HepG2 (cell line): ENCODE results near the gene C5orf34. TPM values are rescaled to one million over a fixed set of nuclear protein-coding genes. Genes with fewer than 3 reads are reported as not detected.
A peak's percentile ranks its signal among the peaks of the same experiment; 100 is the strongest.

Experiments used
- ATF7 ChIP-seq, 2 experiments: fragments of 450-650 bp in 1 of 2; sonication (generic) in 1 of 2; formaldehyde crosslinking in 1 of 2; IDR thresholded peaks; 2 replicates each; pipeline versions ENCODE4 v1.4.0 to v1.6.1; 2016 to 2020; ENCODE audit warnings: antibody characterized with exemption in 1 of 2, mild to moderate bottlenecking in 1 of 2, missing genetic modification reagents in 1 of 2
- ESRRA ChIP-seq: sonication (generic); formaldehyde crosslinking; IDR thresholded peaks from 2 replicates; pipeline ENCODE4 v1.5.1; 2020; ENCODE audit warnings: mild to moderate bottlenecking, low read depth, missing genetic modification reagents
- FOXC1 ChIP-seq: sonication (generic); formaldehyde crosslinking; IDR thresholded peaks from 2 replicates; pipeline ENCODE4 v1.8.0; 2022; ENCODE audit warnings: mild to moderate bottlenecking, missing genetic modification reagents, borderline replicate concordance
- FOXK2 ChIP-seq: fragments of 450-650 bp; IDR thresholded peaks from 2 replicates; pipeline ENCODE4 v1.6.1; 2016
- ZKSCAN5 ChIP-seq: sonication (generic); formaldehyde crosslinking; IDR thresholded peaks from 2 replicates; pipeline ENCODE4 v1.5.1; 2020; ENCODE audit warnings: mild to moderate bottlenecking, missing genetic modification reagents
- ZMAT3 ChIP-seq: sonication (generic); formaldehyde crosslinking; conservative IDR thresholded peaks from 2 replicates; pipeline ENCODE4 v1.7.0; 2021; ENCODE audit warnings: missing genetic modification reagents
- ZNF550 ChIP-seq: sonication (generic); formaldehyde crosslinking; IDR thresholded peaks from 2 replicates; pipeline ENCODE4 v1.4.0; 2020; ENCODE audit warnings: mild to moderate bottlenecking, missing genetic modification reagents, borderline replicate concordance
- ZNF569 ChIP-seq: sonication (generic); formaldehyde crosslinking; IDR thresholded peaks from 2 replicates; pipeline ENCODE4 v1.5.0; 2020; ENCODE audit warnings: mild to moderate bottlenecking, missing genetic modification reagents, moderate library complexity, borderline replicate concordance
- polyA plus RNA-seq, 8 experiments: library from polyadenylated mRNA; depleted of rRNA in 3 of 8; stranded (reverse) in 7 of 8; unstranded in 1 of 8; fragments of >200 nt; fragmentation: Illumina TruSeq in 4 of 8; extraction: Trizol in 4 of 8; gene quantifications; 2 replicates each; pipeline versions ENCODE4 v1.2.1 to v1.2.3, GENCODE V29; 2011 to 2016; ENCODE audit warnings: low read depth in 4 of 8, missing spikeins in 1 of 8, mixed read lengths in 1 of 8; ENCODE audit not compliant: insufficient read depth in 1 of 8
- total RNA-seq, 5 experiments: library from RNA; depleted of rRNA; stranded (reverse); fragments of >200 nt; fragmentation: Illumina TruSeq; extraction: Trizol; gene quantifications; 2 replicates each; pipeline ENCODE4 v1.2.3, GENCODE V29; 2016; ENCODE audit warnings: low read depth in 1 of 5
- TF ChIP-seq, protein P1 (sequence below): sonication (generic); formaldehyde crosslinking; IDR thresholded peaks from 2 replicates; pipeline ENCODE4 v1.9.0; 2021; ENCODE audit warnings: missing genetic modification reagents, mild to moderate bottlenecking, borderline replicate concordance
- TF ChIP-seq, protein P2 (sequence below): sonication (generic); formaldehyde crosslinking; IDR thresholded peaks from 2 replicates; pipeline ENCODE4 v1.4.0; 2020; ENCODE audit warnings: missing genetic modification reagents, borderline replicate concordance
- TF ChIP-seq, protein P3 (sequence below): sonication (generic); formaldehyde crosslinking; IDR thresholded peaks from 2 replicates; pipeline ENCODE4 v1.4.0; 2020; ENCODE audit warnings: missing genetic modification reagents
- TF ChIP-seq, protein P4 (sequence below): sonication (generic); formaldehyde crosslinking; IDR thresholded peaks from 2 replicates; pipeline ENCODE4 v1.8.1; 2023; ENCODE audit warnings: mild to moderate bottlenecking, missing genetic modification reagents
- TF ChIP-seq, protein P5 (sequence below): sonication (generic); formaldehyde crosslinking; IDR thresholded peaks from 2 replicates; pipeline ENCODE4 v1.4.0; 2020; ENCODE audit warnings: missing genetic modification reagents, mild to moderate bottlenecking, borderline replicate concordance
- TF ChIP-seq, protein P6 (sequence below): sonication (generic); formaldehyde crosslinking; conservative IDR thresholded peaks from 2 replicates; pipeline ENCODE4 v1.8.1; 2023; ENCODE audit warnings: missing genetic modification reagents

C5orf34 gene
- total and polyA plus RNA-seq, 2 of the 13 experiments (the other 11 are each of a cell fraction or from before 2014, with no cell fraction given): 3.2 to 6.4 TPM

DNA sequence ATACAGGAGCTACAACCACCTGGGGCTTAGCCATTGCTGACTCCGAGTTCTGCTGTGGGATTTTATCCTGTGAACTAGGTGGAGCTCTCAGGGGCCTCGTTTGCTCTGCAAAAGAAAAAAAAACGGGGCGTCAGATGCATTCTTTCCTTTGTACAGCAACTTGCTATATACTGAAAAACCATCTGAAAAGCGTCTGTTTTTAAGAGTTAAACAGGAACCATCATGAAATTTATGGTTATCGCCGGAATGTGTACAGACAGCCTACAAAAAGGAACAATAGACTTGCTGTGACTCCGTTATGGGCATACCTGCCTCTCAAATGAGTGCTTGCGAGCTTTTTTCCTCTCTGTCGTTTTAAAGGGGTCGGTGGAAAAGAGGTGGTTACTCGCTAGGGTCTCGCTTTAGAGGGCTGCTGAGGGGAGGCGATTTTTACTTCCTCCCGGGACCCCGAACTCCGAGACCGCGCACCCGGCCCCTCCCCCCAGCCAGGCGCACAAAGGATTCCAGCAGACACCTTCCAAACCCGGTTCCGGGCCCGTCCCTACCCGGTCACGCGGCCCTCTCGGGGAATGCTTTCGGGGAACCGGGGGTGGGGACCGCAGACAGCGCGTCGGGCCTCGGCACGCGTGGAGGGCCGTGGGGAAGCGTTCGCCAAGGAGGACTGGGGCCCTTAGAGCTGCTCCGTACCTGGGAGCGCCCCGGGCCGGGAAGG lies 41.1 kb upstream of the C5orf34 start (continued):
- 0 out of 2 replicates have a peak, but pooled peaks have one; percentile 12 for TF ChIP-seq ZMAT3 (CRISPR knock-in tag)
- no peak for TF ChIP-seq ATF7 (IDR thresholded peaks at IDR 0.05)
- TF ChIP-seq ATF7 (CRISPR knock-in tag; IDR thresholded peaks at IDR 0.05): no peak
- TF ChIP-seq, protein P1, sequence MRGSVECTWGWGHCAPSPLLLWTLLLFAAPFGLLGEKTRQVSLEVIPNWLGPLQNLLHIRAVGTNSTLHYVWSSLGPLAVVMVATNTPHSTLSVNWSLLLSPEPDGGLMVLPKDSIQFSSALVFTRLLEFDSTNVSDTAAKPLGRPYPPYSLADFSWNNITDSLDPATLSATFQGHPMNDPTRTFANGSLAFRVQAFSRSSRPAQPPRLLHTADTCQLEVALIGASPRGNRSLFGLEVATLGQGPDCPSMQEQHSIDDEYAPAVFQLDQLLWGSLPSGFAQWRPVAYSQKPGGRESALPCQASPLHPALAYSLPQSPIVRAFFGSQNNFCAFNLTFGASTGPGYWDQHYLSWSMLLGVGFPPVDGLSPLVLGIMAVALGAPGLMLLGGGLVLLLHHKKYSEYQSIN (CRISPR knock-in tag): no peak
- no peak for TF ChIP-seq ZNF550 (CRISPR knock-in tag)
- TF ChIP-seq, protein P2, sequence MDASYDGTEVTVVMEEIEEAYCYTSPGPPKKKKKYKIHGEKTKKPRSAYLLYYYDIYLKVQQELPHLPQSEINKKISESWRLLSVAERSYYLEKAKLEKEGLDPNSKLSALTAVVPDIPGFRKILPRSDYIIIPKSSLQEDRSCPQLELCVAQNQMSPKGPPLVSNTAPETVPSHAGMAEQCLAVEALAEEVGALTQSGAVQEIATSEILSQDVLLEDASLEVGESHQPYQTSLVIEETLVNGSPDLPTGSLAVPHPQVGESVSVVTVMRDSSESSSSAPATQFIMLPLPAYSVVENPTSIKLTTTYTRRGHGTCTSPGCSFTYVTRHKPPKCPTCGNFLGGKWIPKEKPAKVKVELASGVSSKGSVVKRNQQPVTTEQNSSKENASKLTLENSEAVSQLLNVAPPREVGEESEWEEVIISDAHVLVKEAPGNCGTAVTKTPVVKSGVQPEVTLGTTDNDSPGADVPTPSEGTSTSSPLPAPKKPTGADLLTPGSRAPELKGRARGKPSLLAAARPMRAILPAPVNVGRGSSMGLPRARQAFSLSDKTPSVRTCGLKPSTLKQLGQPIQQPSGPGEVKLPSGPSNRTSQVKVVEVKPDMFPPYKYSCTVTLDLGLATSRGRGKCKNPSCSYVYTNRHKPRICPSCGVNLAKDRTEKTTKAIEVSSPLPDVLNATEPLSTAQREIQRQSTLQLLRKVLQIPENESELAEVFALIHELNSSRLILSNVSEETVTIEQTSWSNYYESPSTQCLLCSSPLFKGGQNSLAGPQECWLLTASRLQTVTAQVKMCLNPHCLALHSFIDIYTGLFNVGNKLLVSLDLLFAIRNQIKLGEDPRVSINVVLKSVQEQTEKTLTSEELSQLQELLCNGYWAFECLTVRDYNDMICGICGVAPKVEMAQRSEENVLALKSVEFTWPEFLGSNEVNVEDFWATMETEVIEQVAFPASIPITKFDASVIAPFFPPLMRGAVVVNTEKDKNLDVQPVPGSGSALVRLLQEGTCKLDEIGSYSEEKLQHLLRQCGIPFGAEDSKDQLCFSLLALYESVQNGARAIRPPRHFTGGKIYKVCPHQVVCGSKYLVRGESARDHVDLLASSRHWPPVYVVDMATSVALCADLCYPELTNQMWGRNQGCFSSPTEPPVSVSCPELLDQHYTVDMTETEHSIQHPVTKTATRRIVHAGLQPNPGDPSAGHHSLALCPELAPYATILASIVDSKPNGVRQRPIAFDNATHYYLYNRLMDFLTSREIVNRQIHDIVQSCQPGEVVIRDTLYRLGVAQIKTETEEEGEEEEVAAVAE: no peak
- TF ChIP-seq, protein P3, sequence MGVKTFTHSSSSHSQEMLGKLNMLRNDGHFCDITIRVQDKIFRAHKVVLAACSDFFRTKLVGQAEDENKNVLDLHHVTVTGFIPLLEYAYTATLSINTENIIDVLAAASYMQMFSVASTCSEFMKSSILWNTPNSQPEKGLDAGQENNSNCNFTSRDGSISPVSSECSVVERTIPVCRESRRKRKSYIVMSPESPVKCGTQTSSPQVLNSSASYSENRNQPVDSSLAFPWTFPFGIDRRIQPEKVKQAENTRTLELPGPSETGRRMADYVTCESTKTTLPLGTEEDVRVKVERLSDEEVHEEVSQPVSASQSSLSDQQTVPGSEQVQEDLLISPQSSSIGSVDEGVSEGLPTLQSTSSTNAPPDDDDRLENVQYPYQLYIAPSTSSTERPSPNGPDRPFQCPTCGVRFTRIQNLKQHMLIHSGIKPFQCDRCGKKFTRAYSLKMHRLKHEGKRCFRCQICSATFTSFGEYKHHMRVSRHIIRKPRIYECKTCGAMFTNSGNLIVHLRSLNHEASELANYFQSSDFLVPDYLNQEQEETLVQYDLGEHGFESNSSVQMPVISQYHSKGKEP (CRISPR knock-in tag): no peak
- TF ChIP-seq, protein P4, sequence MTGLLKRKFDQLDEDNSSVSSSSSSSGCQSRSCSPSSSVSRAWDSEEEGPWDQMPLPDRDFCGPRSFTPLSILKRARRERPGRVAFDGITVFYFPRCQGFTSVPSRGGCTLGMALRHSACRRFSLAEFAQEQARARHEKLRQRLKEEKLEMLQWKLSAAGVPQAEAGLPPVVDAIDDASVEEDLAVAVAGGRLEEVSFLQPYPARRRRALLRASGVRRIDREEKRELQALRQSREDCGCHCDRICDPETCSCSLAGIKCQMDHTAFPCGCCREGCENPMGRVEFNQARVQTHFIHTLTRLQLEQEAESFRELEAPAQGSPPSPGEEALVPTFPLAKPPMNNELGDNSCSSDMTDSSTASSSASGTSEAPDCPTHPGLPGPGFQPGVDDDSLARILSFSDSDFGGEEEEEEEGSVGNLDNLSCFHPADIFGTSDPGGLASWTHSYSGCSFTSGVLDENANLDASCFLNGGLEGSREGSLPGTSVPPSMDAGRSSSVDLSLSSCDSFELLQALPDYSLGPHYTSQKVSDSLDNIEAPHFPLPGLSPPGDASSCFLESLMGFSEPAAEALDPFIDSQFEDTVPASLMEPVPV (CRISPR knock-in tag): no peak
- TF ChIP-seq, protein P5, sequence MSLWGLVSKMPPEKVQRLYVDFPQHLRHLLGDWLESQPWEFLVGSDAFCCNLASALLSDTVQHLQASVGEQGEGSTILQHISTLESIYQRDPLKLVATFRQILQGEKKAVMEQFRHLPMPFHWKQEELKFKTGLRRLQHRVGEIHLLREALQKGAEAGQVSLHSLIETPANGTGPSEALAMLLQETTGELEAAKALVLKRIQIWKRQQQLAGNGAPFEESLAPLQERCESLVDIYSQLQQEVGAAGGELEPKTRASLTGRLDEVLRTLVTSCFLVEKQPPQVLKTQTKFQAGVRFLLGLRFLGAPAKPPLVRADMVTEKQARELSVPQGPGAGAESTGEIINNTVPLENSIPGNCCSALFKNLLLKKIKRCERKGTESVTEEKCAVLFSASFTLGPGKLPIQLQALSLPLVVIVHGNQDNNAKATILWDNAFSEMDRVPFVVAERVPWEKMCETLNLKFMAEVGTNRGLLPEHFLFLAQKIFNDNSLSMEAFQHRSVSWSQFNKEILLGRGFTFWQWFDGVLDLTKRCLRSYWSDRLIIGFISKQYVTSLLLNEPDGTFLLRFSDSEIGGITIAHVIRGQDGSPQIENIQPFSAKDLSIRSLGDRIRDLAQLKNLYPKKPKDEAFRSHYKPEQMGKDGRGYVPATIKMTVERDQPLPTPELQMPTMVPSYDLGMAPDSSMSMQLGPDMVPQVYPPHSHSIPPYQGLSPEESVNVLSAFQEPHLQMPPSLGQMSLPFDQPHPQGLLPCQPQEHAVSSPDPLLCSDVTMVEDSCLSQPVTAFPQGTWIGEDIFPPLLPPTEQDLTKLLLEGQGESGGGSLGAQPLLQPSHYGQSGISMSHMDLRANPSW (CRISPR knock-in tag): no peak
- TF ChIP-seq FOXC1 (CRISPR knock-in tag): no peak
- TF ChIP-seq ESRRA (CRISPR knock-in tag): 0 out of 2 replicates have a peak, but pooled peaks have one; percentile 40
- TF ChIP-seq ZKSCAN5 (CRISPR knock-in tag): no peak
- TF ChIP-seq, protein P6, sequence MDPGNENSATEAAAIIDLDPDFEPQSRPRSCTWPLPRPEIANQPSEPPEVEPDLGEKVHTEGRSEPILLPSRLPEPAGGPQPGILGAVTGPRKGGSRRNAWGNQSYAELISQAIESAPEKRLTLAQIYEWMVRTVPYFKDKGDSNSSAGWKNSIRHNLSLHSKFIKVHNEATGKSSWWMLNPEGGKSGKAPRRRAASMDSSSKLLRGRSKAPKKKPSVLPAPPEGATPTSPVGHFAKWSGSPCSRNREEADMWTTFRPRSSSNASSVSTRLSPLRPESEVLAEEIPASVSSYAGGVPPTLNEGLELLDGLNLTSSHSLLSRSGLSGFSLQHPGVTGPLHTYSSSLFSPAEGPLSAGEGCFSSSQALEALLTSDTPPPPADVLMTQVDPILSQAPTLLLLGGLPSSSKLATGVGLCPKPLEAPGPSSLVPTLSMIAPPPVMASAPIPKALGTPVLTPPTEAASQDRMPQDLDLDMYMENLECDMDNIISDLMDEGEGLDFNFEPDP: 0 out of 2 replicates have a peak, but pooled peaks have one; percentile 89
- no peak for TF ChIP-seq FOXK2
- no peak for TF ChIP-seq ZNF569 (CRISPR knock-in tag)
